GM12864 (cell line): ENCODE results near the gene CADM1.

ENCODE experiments used
- DNase-seq: peaks from one replicate; pipeline ENCODE4 v3.0.0-alpha.2; 2011; ENCODE audit warnings: low read depth
- H3K4me3 ChIP-seq: 2 replicates; pipeline ENCODE4 v1.5.1; 2011; ENCODE audit warnings: mild to moderate bottlenecking, low read depth, low read length, control low read depth
- CTCF ChIP-seq: IDR thresholded peaks from 2 replicates; pipeline ENCODE4 v1.5.1; 2011; ENCODE audit warnings: low read depth, mild to moderate bottlenecking, moderate library complexity, low read length, control low read depth, inconsistent platforms; ENCODE audit errors: missing control alignments

The CADM1 gene

GRCh38 chr11:115544422-115544948 lies 40.3 kb upstream of the CADM1 start:
- no peak overlapping the region for H3K4me3 ChIP-seq
- DNase-seq = no peak

GRCh38 chr11:115541518-115541917 lies 37.3 kb upstream of the CADM1 start:
- no peak for DNase-seq
- no peak overlapping the region for H3K4me3 ChIP-seq
- TF ChIP-seq CTCF = no peak

More at GRCh38 chr11:115544422-115544948, 40.3 kb upstream of the CADM1 start:
- no peak for TF ChIP-seq CTCF

- H3K4me3 ChIP-seq = no peak overlapping the region
- TF ChIP-seq CTCF = no peak
- DNase-seq = no peak
Measured at GRCh38 chr11:115539844-115540243, 35.6 kb upstream of the CADM1 start.

- DNase-seq = no peak
- H3K4me3 ChIP-seq = no peak overlapping the region
- TF ChIP-seq CTCF = no peak
Measured at GRCh38 chr11:115535781-115536180, 31.6 kb upstream of the CADM1 start.

GRCh38 chr11:115530752-115531151 lies 26.5 kb upstream of the CADM1 start:
- TF ChIP-seq CTCF = peak; percentile 55
- no peak overlapping the region for H3K4me3 ChIP-seq
- DNase-seq = no peak

GRCh38 chr11:115528225-115528624 lies 24.0 kb upstream of the CADM1 start:
- no peak for TF ChIP-seq CTCF

GRCh38 chr11:115527534-115528125 lies 23.4 kb upstream of the CADM1 start:
- no peak for DNase-seq
- H3K4me3 ChIP-seq = no peak overlapping the region
- TF ChIP-seq CTCF = no peak

More at GRCh38 chr11:115528225-115528624, 24.0 kb upstream of the CADM1 start:
- no peak overlapping the region for H3K4me3 ChIP-seq
- no peak for DNase-seq
